Heart right ventricle (tissue), 16 donors: ENCODE measurements around the gene HOMEZ. TPM values are rescaled to one million over a fixed set of nuclear protein-coding genes. Genes with fewer than 3 reads are reported as not detected.

Source experiments
- ATAC-seq, 8 donors: fragments of 200-7000 bp; cut with Tn5 transposase; one replicate each; pipeline ENCODE4 v1.9.1; 2020; ENCODE audit warnings: mild to moderate bottlenecking in 8 of 8, moderate library complexity in 8 of 8, moderate number of reproducible peaks in 1 of 8
- DNase-seq, 2 donors: peaks; one replicate each; pipeline ENCODE4 v3.0.0-alpha.2; 2020
- H3K27ac ChIP-seq, 10 donors: fragments of 200-600 bp; sonication (generic) in 2 of 10; one replicate each; pipeline versions ENCODE4 v1.5.0 to v1.8.0; 2020 to 2022; ENCODE audit warnings: mild to moderate bottlenecking in 3 of 10
- H3K27me3 ChIP-seq, 7 donors: fragments of 200-600 bp; one replicate each; pipeline ENCODE4 v1.8.0; 2021 to 2022; ENCODE audit warnings: mild to moderate bottlenecking in 2 of 7
- H3K36me3 ChIP-seq, 9 donors: fragments of 200-600 bp; sonication (generic) in 1 of 9; one replicate each; pipeline versions ENCODE4 v1.5.0 to v1.8.0; 2020 to 2022; ENCODE audit warnings: mild to moderate bottlenecking in 2 of 9
- H3K4me1 ChIP-seq, 9 donors: fragments of 200-600 bp; sonication (generic) in 1 of 9; one replicate each; pipeline versions ENCODE4 v1.5.0 to v1.8.0; 2020 to 2022; ENCODE audit warnings: mild to moderate bottlenecking in 4 of 9
- H3K4me3 ChIP-seq, 10 donors: fragments of 200-600 bp; sonication (generic) in 2 of 10; one replicate each; pipeline versions ENCODE4 v1.5.0 to v1.8.0; 2020 to 2022; ENCODE audit warnings: mild to moderate bottlenecking in 7 of 10, moderate library complexity in 2 of 10
- H3K9me3 ChIP-seq, 11 donors: fragments of 200-600 bp in 10 of 11; sonication (generic) in 2 of 11; one replicate each; pipeline versions ENCODE4 v1.5.0 to v1.8.0; 2013 to 2022; ENCODE audit warnings: mild to moderate bottlenecking in 2 of 11, control low read depth in 1 of 11, moderate library complexity in 1 of 11
- CTCF ChIP-seq, 9 donors: fragments of 200-600 bp; sonication (generic) in 2 of 9; IDR thresholded peaks; one replicate each; pipeline versions ENCODE4 v1.5.0 to v1.8.0; 2021 to 2022; ENCODE audit warnings: antibody characterized with exemption in 9 of 9, mild to moderate bottlenecking in 5 of 9, moderate library complexity in 1 of 9
- WGBS, 2 donors: extraction: QIAGEN DNeasy Blood & Tissue Kit; methylation state at CpG; one replicate each; pipeline ENCODE4 v1.1.7; 2013; ENCODE audit warnings: inconsistent platforms in 1 of 2; 5-methylcytosine and 5-hydroxymethylcytosine counted together
- intact Hi-C, 10 donors: fragments of 100-400 bp; cut with DNase I; formaldehyde crosslinking; loops; one replicate each; pipeline versions ENCODE4 v1.11.1 to v1.14.2; 2022
- long read RNA-seq, 3 donors: library from polyadenylated mRNA; unstranded; transcript quantifications; one replicate each; pipeline ENCODE4 v2.0.0, GENCODE V29; 2020 to 2021
- polyA plus RNA-seq, 2 donors: library from polyadenylated mRNA; stranded (reverse); fragments of 200-250 nt; gene quantifications; one replicate each; pipeline ENCODE4 v1.2.3, GENCODE V29; 2013
- total RNA-seq, 10 donors: library from RNA; stranded (reverse); fragmentation: NEBNext Ultra II Directional in 3 of 10; extraction: Animal tissue kit (Norgen Biotek cat#: 25700) in 3 of 10; gene quantifications; one replicate each; pipeline versions ENCODE4 v1.2.1 to v1.2.4, GENCODE V29; 2021 to 2023
- donor health status: Arrhythmogenic right ventricular cardiomyopathy.
- donor health status: ischemic (EF 13 %, LVEDD 7.1; RV severe dilation, severe dysfunction).
- donor health status: healthy with polysubstance abuse.
- donor health status: DM: no; HTN: yes; CAD: no.
- donor health status: DM: no; HTN: no; CAD: no.
- donor health status: ischemic (EF 25% LVEDD 6.9; RV normal size, moderate dysfunction).
- donor health status: ischemic (EF 25% LVEDD 5.7; RV mildly dilated, moderate dysfunction).
- donor health status: healthy.
- donor health status: DM: yes; HTN: yes; CAD: no.
- donor health status: Ischemic cardiomyopathy.
- donor health status: ischemic (EF 35%, LVEDD 5.7; RV mildly dilated, moderate dysfunction).
- donor health status: nonischemic (EF 11% LVEDD 7.7; RV severe dilation, severe dysfunction).
- donor health status: DM: yes; HTN: yes; CAD: no.
- donor health status: PGD.
- donor health status: ischemic (EF 29% LVEDD 5.4; RV normal size, mild dysfunction).
- donor health status: nonischemic (EF 23%, LVEDD 6.1; RV moderate dilation, normal function).

The HOMEZ gene
- total RNA-seq (10 to 100 TPM in 4 of 10 donors, 1 to 10 TPM in 6; 5.7 to 13.4 (median 9.5) TPM), polyA plus RNA-seq (1 to 10 TPM; 7.0 to 7.3 TPM)
- long read RNA-seq, donor 1, full-length matches to known transcripts: 2 of 6 reads
- long read RNA-seq, donor 1, partial matches to known transcripts: 0 of 6 reads
- long read RNA-seq, donor 1, other reads (novel, unspliced or antisense): 4 of 6 reads
- long read RNA-seq, donor 2, full-length matches to known transcripts: 3 of 8 reads
- long read RNA-seq, donor 2, partial matches to known transcripts: 1 of 8 reads
- long read RNA-seq, donor 2, other reads (novel, unspliced or antisense): 4 of 8 reads
- long read RNA-seq, donor 3, full-length matches to known transcripts: 7 of 12 reads
- long read RNA-seq, donor 3, partial matches to known transcripts: 2 of 12 reads
- long read RNA-seq, donor 3, other reads (novel, unspliced or antisense): 3 of 12 reads

- Histone ChIP-seq H3K36me3 (peaks cover 0 to 12% (median 0%) of the 10 kb centered on the region in 9 donors), H3K9me3 (no peaks in the 10 kb centered on the region), H3K27ac (peak within 1 kb of the TSS; percentile 77 to 97 (median 94)), H3K4me3 (peak within 1 kb of the TSS; percentile 67 to 95 (median 90)), H3K4me1 (peaks cover 0 to 29% (median 22%) of the 10 kb centered on the region in 9 donors), H3K27me3 (no peaks in the 10 kb centered on the region)
- intact Hi-C loops: loop anchor here in 6 of 10 donors (1.0 to 2.0 kb wide), 2 partner anchors 14 to 15 kb away; no protein-coding TSS in a partner anchor
- TF ChIP-seq CTCF (IDR thresholded peaks at IDR 0.05): peak in 7 of 9 donors; percentile 12 to 59 (median 39)
- WGBS, 2 donors: 1% methylated on average over 53 of the region's 53 CpGs
- peak; percentile 99 for DNase-seq
- peak; percentile 98 to 100 (median 99) for ATAC-seq
Measured at GRCh38 chr14:23286020-23286901, at the start of gene HOMEZ. TSS of gene HOMEZ (minus strand) at chr14:23286132. CDS start at chr14:23285952, 180 bp downstream.

- intact Hi-C loops: loop anchor here in 2 of 10 donors (5.0 to 10.0 kb wide), 2 partner anchors 37 to 71 kb away; partner anchors contain the start of gene IL25 (in 1 of the 2)
- no peak overlapping the region for H3K4me3 ChIP-seq
- H3K27ac ChIP-seq: no peak overlapping the region
- no peak for ATAC-seq
- 86 to 93% methylated on average over 5 of the region's 5 CpGs for WGBS, 2 donors
- H3K36me3 ChIP-seq: no peaks in the 10 kb centered on the region
- H3K27me3 ChIP-seq: peaks cover 0 to 8% (median 0%) of the 10 kb centered on the region in 7 donors
- DNase-seq: no peak
- H3K4me1 ChIP-seq: no peaks in the 10 kb centered on the region
- TF ChIP-seq CTCF (IDR thresholded peaks at IDR 0.05): no peak
- peaks cover 0 to 12% (median 0%) of the 10 kb centered on the region in 11 donors for H3K9me3 ChIP-seq
Measured at GRCh38 chr14:23335623-23336022, 49.7 kb upstream of the HOMEZ start.

- Histone ChIP-seq H3K9me3 (no peaks in the 10 kb centered on the region), H3K27ac (no peak overlapping the region), H3K4me3 (no peak overlapping the region), H3K4me1 (peaks cover 0 to 10% (median 6%) of the 10 kb centered on the region in 9 donors), H3K36me3 (peaks cover 0 to 35% (median 22%) of the 10 kb centered on the region in 9 donors), H3K27me3 (peaks cover 0 to 1% (median 0%) of the 10 kb centered on the region in 7 donors)
- peak; percentile 80 to 94 (median 88) for TF ChIP-seq CTCF (IDR thresholded peaks at IDR 0.05)
- intact Hi-C loops: loop anchor here (1.0 to 10.0 kb wide), 12 partner anchors 39 to 237 kb away; partner anchors contain the start of genes CMTM5 (in 3 of the 10), NGDN (in 3 of the 10), AP1G2 (in 2 of the 10) and THTPA (in 2 of the 10)
- DNase-seq: peak in 1 of 2 donors; percentile 73
- WGBS, 2 donors: 41 to 45% methylated on average over 4 of the region's 4 CpGs
- ATAC-seq: peak in 7 of 8 donors; percentile 55 to 78 (median 68)
Measured at GRCh38 chr14:23327947-23328744, 42.2 kb upstream of the HOMEZ start.
